Loucy (cell line): ENCODE measurements around the gene CIP2A.

Experiments
- EZH2phosphoT487 ChIP-seq: fragments of 200-600 bp; IDR thresholded peaks from 2 replicates; pipeline ENCODE4 v1.6.1; 2018; ENCODE audit warnings: antibody characterized with exemption, mild to moderate bottlenecking, moderate library complexity, borderline replicate concordance
- TF ChIP-seq, protein P1 (sequence below): fragments of 200-600 bp; sonication (generic); conservative IDR thresholded peaks from 2 replicates; pipeline ENCODE4 v1.5.1; 2014; ENCODE audit warnings: mild to moderate bottlenecking, antibody characterized with exemption, low read length

DNA sequence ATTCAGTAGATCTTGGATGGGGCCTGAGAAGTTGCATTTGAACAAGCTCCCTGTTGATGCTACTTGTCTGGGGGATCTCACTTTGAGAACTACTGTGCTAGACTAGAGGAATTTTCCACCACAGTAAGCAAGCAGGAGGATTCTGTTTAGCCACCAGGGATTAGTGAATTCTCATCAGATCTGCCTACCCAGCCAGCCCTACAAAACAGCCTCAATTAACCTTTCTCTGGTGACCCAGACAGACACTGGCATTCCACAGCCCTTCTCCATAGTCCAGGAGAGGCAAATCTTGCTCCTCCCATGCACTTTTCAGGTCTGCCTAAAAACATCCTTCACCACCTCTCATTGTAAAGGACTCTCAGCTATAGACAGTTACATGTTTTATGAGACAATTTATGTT lies 62.1 kb downstream of the CIP2A start:
- TF ChIP-seq, protein P1, sequence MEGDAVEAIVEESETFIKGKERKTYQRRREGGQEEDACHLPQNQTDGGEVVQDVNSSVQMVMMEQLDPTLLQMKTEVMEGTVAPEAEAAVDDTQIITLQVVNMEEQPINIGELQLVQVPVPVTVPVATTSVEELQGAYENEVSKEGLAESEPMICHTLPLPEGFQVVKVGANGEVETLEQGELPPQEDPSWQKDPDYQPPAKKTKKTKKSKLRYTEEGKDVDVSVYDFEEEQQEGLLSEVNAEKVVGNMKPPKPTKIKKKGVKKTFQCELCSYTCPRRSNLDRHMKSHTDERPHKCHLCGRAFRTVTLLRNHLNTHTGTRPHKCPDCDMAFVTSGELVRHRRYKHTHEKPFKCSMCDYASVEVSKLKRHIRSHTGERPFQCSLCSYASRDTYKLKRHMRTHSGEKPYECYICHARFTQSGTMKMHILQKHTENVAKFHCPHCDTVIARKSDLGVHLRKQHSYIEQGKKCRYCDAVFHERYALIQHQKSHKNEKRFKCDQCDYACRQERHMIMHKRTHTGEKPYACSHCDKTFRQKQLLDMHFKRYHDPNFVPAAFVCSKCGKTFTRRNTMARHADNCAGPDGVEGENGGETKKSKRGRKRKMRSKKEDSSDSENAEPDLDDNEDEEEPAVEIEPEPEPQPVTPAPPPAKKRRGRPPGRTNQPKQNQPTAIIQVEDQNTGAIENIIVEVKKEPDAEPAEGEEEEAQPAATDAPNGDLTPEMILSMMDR = no peak
- no peak for TF ChIP-seq EZH2phosphoT487
